ENCODE data around the gene CLEC4E.

The CLEC4E gene

DNA sequence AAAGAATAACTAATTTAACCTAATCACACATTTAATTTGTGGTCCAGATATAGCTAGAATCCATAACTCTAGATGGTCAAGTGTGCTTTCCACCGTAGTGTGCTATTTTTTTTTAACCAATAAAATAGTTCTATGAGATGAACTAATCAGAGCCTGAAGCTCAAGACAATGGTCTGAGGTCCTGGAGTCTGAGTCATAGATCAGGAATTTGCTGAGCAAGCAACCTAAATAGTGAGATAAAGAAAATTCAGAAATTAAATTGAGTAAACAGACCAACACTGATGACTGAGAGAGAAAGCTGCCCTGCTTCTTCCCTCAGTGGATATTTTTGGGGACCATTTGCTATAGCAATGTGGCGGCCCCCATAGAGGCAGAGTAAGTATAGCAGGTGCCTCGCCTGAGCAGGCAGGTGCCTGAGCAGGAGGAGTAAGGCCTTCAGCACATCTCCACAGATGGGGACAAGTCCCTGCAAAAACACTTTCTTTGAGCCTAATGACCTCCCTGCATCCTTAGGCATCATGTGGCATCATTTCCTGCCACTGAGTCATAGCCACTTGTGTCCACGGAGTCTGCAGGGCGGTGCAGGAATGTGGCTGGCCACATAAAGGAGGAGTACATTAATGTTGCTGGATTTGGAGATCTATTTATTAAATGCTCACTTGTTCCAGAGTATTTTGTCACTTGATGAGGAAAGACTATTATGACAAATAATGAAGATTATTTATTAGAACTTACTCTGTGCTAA, 13.9 kb upstream of the CLEC4E start:
- TF ChIP-seq, protein P1, sequence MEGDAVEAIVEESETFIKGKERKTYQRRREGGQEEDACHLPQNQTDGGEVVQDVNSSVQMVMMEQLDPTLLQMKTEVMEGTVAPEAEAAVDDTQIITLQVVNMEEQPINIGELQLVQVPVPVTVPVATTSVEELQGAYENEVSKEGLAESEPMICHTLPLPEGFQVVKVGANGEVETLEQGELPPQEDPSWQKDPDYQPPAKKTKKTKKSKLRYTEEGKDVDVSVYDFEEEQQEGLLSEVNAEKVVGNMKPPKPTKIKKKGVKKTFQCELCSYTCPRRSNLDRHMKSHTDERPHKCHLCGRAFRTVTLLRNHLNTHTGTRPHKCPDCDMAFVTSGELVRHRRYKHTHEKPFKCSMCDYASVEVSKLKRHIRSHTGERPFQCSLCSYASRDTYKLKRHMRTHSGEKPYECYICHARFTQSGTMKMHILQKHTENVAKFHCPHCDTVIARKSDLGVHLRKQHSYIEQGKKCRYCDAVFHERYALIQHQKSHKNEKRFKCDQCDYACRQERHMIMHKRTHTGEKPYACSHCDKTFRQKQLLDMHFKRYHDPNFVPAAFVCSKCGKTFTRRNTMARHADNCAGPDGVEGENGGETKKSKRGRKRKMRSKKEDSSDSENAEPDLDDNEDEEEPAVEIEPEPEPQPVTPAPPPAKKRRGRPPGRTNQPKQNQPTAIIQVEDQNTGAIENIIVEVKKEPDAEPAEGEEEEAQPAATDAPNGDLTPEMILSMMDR (IDR thresholded peaks at IDR 0.05; ENCODE audit: extremely low read depth, insufficient read depth, missing control alignments), result no peak
- no peak for DNase-seq (ENCODE audit: low spot score)
- in situ Hi-C loops (cut with MboI; ENCODE audit: low pct_unique_long_range_greater_than_20kb, low sequenced_read_pairs, unreplicated experiment), result no loop called here

DNA sequence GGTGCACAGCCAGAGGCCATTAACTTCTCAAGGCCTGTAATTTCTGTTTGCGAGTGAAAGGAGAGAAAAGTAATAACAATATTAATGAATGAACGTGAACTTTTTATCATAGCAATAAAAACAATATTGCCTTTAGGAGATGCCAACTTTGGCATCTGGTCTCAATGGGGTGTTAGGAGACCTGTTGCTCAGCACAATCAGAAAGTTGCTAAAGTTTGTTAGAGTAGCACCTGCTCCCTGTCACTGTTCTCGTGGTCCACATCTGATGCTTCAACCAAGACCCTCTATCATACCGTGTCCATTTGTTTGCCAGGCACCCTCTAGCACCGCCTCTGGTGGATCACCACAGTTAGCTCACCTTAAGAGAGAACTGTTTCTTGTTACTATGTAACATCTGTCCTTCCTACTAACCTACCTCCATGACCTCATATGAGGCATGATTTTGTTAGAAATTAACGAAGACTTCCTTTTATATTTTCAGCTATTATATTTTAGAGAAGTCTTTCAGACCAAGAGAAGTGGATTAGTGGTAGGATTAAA, 12.5 kb upstream of the CLEC4E start:
- in situ Hi-C loops (cut with MboI; ENCODE audit: low pct_unique_long_range_greater_than_20kb, low sequenced_read_pairs, unreplicated experiment), result no loop called here
- no peak for DNase-seq (ENCODE audit: low spot score)
- TF ChIP-seq, protein P1 (IDR thresholded peaks at IDR 0.05; ENCODE audit: extremely low read depth, insufficient read depth, missing control alignments), result no peak

DNA sequence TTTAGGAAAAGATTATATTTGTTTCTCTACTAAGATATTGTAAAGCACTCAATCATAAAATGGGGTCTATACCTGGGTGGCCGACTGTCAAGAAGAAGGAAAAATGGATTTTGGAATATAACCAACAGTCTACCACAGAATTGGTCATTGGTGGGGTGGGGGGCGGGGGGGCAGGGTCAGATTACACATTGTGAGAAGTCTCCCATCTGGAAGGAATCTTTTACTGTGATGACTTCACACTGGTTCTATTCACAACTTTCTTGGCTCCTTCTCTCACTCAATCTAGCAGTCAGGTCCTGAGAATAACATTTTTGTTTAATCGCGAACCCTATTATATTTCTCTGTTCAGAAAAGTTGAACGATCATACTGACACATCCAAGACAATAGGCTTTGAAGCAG, 8.7 kb upstream of the CLEC4E start:
- in situ Hi-C loops (cut with MboI; ENCODE audit: low pct_unique_long_range_greater_than_20kb, low sequenced_read_pairs, unreplicated experiment), result loop anchor here (25.0 kb wide), 1 partner anchor 313 kb away; no protein-coding TSS in a partner anchor
- no peak for DNase-seq (ENCODE audit: low spot score)
- TF ChIP-seq, protein P1 (IDR thresholded peaks at IDR 0.05; ENCODE audit: extremely low read depth, insufficient read depth, missing control alignments), result no peak

DNA sequence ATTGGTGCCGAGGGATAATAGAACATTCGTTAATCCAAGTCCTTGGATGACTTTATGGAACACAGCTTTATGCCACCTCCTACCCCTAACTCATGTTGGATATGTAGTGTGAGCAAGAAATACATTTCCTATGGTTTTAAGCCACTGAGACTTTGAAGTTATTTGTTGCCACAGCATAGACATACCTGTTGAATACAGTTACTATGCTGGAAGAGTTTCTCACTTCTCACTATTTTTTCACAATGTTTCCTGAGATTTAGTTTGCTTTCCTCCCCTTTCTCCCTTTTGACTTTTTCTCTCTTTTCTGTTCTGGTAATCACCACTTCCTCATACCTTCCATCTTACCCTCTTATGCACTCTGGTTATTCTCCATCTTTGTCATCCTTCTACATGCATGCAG, 7.5 kb upstream of the CLEC4E start:
- in situ Hi-C loops (cut with MboI; ENCODE audit: low pct_unique_long_range_greater_than_20kb, low sequenced_read_pairs, unreplicated experiment), result loop anchor here (25.0 kb wide), 1 partner anchor 314 kb away; no protein-coding TSS in a partner anchor
- TF ChIP-seq, protein P1 (IDR thresholded peaks at IDR 0.05; ENCODE audit: extremely low read depth, insufficient read depth, missing control alignments), result no peak
- no peak for DNase-seq (ENCODE audit: low spot score)

DNA sequence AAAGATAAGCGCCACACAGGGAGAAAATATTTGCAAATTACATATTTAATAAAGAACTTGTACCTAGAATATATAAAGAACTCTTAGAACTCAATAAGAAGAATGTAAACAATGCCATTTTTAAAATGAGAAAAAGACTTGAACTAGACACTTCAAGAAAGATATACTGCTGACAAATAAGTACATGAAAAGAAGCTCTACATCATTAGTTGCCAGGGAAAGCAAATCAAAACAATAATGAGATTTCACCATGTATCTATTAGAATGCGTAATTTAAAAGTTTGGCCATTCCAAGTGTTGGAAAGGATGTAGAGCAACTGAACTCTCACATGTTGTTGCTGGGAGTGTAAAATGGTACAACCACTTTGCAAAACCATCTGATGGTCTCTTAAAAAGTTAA, 6.9 kb upstream of the CLEC4E start:
- TF ChIP-seq, protein P1 (IDR thresholded peaks at IDR 0.05; ENCODE audit: extremely low read depth, insufficient read depth, missing control alignments), result no peak
- no peak for DNase-seq (ENCODE audit: low spot score)
- in situ Hi-C loops (cut with MboI; ENCODE audit: low pct_unique_long_range_greater_than_20kb, low sequenced_read_pairs, unreplicated experiment), result loop anchor here (25.0 kb wide), 1 partner anchor 315 kb away; no protein-coding TSS in a partner anchor

DNA sequence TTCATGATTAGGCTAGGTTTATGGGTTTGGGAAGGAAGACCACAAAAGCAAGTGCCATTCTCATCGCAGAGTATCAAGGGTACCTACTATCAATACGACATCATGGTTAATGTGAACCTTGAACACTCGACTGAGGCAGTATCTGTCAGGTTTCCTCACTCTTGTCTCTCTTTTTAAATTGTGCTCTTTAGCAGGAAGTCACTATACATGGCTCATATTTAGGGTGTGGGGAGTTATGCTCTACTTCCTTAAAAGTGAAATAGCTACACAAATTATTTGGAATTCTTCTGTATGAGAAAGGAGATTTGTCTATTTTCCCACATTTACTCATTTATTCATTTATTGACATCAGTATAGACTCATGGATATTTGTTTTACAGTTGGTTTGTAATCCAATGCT, 5.9 kb upstream of the CLEC4E start:
- TF ChIP-seq, protein P1 (IDR thresholded peaks at IDR 0.05; ENCODE audit: extremely low read depth, insufficient read depth, missing control alignments), result no peak
- DNase-seq (ENCODE audit: low spot score), result no peak
- in situ Hi-C loops (cut with MboI; ENCODE audit: low pct_unique_long_range_greater_than_20kb, low sequenced_read_pairs, unreplicated experiment), result loop anchor here (25.0 kb wide), 1 partner anchor 316 kb away; no protein-coding TSS in a partner anchor

All from GM13977 (cell line).